DND-41 (cell line): ENCODE measurements around the gene KRT2.

ENCODE experiments used
- ATAC-seq: fragments of 200-7000 bp; cut with Tn5 transposase; 3 replicates; pipeline ENCODE4 v1.9.1; 2021; ENCODE audit warnings: low read depth; ENCODE audit not compliant: insufficient read depth
- DNase-seq: peaks from one replicate; pipeline ENCODE4 v3.0.0-alpha.2; 2020
- H2AFZ ChIP-seq: 2 replicates; pipeline ENCODE4 v1.6.0; 2012; ENCODE audit warnings: low read depth, low read length
- H3K27ac ChIP-seq: 2 replicates; pipeline ENCODE4 v1.5.1; 2012; ENCODE audit warnings: low read length, inconsistent platforms
- H3K27me3 ChIP-seq: fragments of 200-600 bp; sonication (generic); 2 replicates; pipeline ENCODE4 v1.6.0; 2012; ENCODE audit warnings: low read length, mild to moderate bottlenecking, inconsistent platforms; ENCODE audit not compliant: insufficient read depth, poor library complexity
- H3K36me3 ChIP-seq: 2 replicates; pipeline ENCODE4 v1.5.1; 2012; ENCODE audit warnings: low read length, inconsistent platforms; ENCODE audit not compliant: insufficient read depth
- H3K4me1 ChIP-seq: 2 replicates; pipeline ENCODE4 v1.5.1; 2012; ENCODE audit warnings: mild to moderate bottlenecking, low read length; ENCODE audit not compliant: insufficient read depth
- H3K4me2 ChIP-seq: 2 replicates; pipeline ENCODE4 v1.6.0; 2012; ENCODE audit warnings: mild to moderate bottlenecking, moderate library complexity, low read length, inconsistent platforms; ENCODE audit not compliant: insufficient read depth
- H3K4me3 ChIP-seq, 2 experiments: fragments of 200-600 bp in 1 of 2; shearing (Covaris generic) in 1 of 2; 2 replicates each; pipeline ENCODE4 v1.5.1; 2012 to 2016; ENCODE audit warnings: inconsistent platforms in 2 of 2, low read length in 2 of 2, mild to moderate bottlenecking in 2 of 2, low read depth in 1 of 2, moderate library complexity in 1 of 2
- H3K79me2 ChIP-seq: 2 replicates; pipeline ENCODE4 v1.6.0; 2012; ENCODE audit warnings: low read length, inconsistent platforms; ENCODE audit not compliant: insufficient read depth
- H3K9ac ChIP-seq: 2 replicates; pipeline ENCODE4 v1.6.0; 2012; ENCODE audit warnings: low read depth, mild to moderate bottlenecking, inconsistent platforms, low read length, moderate library complexity
- H3K9me3 ChIP-seq: 2 replicates; pipeline ENCODE4 v1.5.1; 2012; ENCODE audit warnings: low read length, moderate library complexity, mild to moderate bottlenecking, inconsistent platforms; ENCODE audit not compliant: insufficient read depth, severe bottlenecking
- H4K20me1 ChIP-seq: 2 replicates; pipeline ENCODE4 v1.6.0; 2012; ENCODE audit warnings: low read length; ENCODE audit not compliant: insufficient read depth
- EZH2 ChIP-seq: IDR thresholded peaks from 3 replicates; pipeline ENCODE4 v1.6.1; 2012; ENCODE audit warnings: borderline replicate concordance, low read depth, mild to moderate bottlenecking, moderate library complexity, low read length, inconsistent platforms; ENCODE audit not compliant: severe bottlenecking
- TF ChIP-seq, protein P1 (sequence below): IDR thresholded peaks from 2 replicates; pipeline ENCODE4 v1.5.1; 2012; ENCODE audit warnings: borderline replicate concordance, low read length, moderate library complexity, mild to moderate bottlenecking; ENCODE audit not compliant: poor library complexity, severe bottlenecking; ENCODE audit errors: extremely low read depth

Gene KRT2

DNA sequence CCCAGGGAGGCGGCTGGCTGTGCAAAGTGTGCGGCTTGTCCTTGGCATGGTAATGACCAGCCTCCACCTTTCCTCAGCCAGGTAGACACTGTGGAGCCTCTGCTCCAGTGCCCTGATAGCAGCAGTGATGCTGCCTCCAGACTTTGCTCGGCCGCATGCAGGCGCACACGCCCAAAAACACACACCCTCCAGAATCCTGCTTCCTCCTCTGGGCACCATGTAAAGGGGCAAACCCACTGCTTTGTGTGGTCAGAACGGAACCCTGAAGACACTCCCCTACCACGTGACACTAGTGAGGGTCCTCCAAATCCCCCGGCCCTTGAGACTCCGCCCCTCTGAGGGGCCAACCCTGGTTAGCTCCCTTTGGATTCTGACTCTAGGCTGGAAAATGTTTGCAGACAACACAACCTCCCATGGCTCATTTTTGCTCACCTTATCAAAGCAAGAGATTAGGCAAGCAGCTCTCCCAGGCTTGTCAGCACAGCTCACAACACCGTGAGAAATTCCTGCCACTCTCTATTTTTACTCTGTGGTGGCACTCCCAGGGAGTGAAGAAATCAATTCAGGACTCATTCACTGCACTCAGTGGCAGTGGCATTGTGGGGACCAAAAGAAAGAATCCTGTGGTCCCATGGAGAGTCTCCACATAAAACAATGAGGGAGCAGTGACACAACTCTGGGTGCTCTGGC is 46.8 kb upstream of the KRT2 start:
- no peak overlapping the region for H3K27ac ChIP-seq
- no peak overlapping the region for H3K4me3 ChIP-seq
- no peaks in the 10 kb centered on the region for H3K4me1 ChIP-seq
- H4K20me1 ChIP-seq: no peaks in the 10 kb centered on the region
- peaks cover 7% of the 10 kb centered on the region for H3K27me3 ChIP-seq
- no peaks in the 10 kb centered on the region for H3K9me3 ChIP-seq
- H3K9ac ChIP-seq: no peak overlapping the region
- H2AFZ ChIP-seq: no peak overlapping the region
- no peak for TF ChIP-seq EZH2
- TF ChIP-seq, protein P1, sequence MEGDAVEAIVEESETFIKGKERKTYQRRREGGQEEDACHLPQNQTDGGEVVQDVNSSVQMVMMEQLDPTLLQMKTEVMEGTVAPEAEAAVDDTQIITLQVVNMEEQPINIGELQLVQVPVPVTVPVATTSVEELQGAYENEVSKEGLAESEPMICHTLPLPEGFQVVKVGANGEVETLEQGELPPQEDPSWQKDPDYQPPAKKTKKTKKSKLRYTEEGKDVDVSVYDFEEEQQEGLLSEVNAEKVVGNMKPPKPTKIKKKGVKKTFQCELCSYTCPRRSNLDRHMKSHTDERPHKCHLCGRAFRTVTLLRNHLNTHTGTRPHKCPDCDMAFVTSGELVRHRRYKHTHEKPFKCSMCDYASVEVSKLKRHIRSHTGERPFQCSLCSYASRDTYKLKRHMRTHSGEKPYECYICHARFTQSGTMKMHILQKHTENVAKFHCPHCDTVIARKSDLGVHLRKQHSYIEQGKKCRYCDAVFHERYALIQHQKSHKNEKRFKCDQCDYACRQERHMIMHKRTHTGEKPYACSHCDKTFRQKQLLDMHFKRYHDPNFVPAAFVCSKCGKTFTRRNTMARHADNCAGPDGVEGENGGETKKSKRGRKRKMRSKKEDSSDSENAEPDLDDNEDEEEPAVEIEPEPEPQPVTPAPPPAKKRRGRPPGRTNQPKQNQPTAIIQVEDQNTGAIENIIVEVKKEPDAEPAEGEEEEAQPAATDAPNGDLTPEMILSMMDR: no peak
- ATAC-seq (no peak), DNase-seq (no peak)
- no peaks in the 10 kb centered on the region for H3K79me2 ChIP-seq
- no peak overlapping the region for H3K4me2 ChIP-seq
- no peaks in the 10 kb centered on the region for H3K36me3 ChIP-seq

DNA sequence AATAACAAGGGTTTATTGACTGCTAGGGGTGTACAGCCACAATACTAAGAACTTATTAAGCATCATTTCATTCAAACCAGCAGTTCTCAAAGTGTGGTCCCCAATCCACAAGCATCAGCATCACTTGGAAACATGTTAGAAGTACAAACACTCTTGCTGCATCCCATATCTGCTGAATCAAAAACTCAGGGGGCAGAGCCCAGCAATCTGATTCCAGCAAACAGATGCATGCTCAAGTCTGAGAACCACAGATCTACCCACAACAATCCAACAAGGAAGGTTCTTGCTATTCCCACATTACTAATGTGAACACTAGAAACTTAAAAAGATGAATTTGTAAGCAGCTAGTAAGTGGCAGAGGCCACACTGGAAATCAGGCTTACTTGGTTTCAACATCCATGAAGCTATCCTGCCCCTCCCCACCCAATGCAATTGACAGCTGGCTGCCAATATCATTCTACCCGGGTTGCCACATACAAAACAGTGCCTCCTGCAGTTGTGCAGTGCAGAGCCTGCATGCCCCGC is 45.1 kb upstream of the KRT2 start:
- ATAC-seq (no peak), DNase-seq (no peak)
- Histone ChIP-seq H3K27ac (no peak overlapping the region), H4K20me1 (no peaks in the 10 kb centered on the region), H3K79me2 (no peaks in the 10 kb centered on the region), H3K36me3 (no peaks in the 10 kb centered on the region), H2AFZ (no peak overlapping the region), H3K9ac (no peak overlapping the region), H3K27me3 (peaks cover 16% of the 10 kb centered on the region), H3K4me2 (no peak overlapping the region), H3K4me1 (no peaks in the 10 kb centered on the region), H3K9me3 (no peaks in the 10 kb centered on the region), H3K4me3 (no peak overlapping the region)
- TF ChIP-seq EZH2: no peak
- TF ChIP-seq, protein P1: peak; percentile 15

DNA sequence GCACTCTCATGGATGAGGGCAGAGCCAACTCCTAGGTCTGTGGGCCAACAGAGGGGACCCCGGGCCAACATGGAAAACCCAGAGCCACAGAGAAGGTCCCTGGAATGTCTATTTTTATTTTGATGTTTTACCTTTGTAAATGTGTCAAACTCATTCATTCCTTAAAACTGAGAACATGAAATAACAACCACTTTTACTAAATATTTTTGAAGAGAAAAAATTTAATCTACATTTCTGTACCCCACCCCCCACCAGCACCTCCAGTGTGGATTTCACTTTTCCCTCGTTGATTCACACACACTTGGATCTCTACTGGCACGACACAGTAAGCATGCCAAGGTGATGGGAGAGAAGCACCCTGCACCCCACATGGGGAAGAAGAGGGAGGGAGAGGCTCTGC is 44.6 kb upstream of the KRT2 start:
- no peak for DNase-seq
- peaks cover 16% of the 10 kb centered on the region for H3K27me3 ChIP-seq
- TF ChIP-seq, protein P1: no peak
- TF ChIP-seq EZH2: no peak

DNA sequence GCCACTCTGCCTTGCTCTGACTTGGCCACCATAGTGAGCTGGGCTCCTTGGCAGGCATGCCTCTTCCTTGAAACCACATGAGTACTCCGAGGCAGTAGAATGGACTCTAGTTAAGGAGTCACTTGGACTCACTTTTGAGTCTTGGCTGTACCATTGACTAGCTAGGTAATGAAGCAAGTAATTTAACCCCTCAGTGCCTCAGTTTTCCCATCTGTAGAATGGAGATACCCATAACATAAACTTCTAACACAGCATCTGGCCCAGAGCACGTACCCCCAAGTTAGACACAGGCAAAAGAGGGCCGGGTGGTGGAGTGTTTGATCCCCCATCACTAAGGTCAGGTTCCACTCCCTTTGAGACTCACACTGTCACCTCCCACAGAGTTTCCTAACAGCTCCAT is 43.0 kb upstream of the KRT2 start:
- H3K4me3 ChIP-seq: no peak overlapping the region
- no peak overlapping the region for H3K27ac ChIP-seq
- H2AFZ ChIP-seq: no peak overlapping the region
- H3K4me1 ChIP-seq: no peaks in the 10 kb centered on the region
- peaks cover 25% of the 10 kb centered on the region for H3K27me3 ChIP-seq
- H3K4me2 ChIP-seq: no peak overlapping the region
- H4K20me1 ChIP-seq: no peaks in the 10 kb centered on the region
- no peaks in the 10 kb centered on the region for H3K79me2 ChIP-seq
- DNase-seq (no peak), ATAC-seq (no peak)
- TF ChIP-seq, protein P1: no peak
- no peak overlapping the region for H3K9ac ChIP-seq
- no peaks in the 10 kb centered on the region for H3K9me3 ChIP-seq
- H3K36me3 ChIP-seq: no peaks in the 10 kb centered on the region

More for the DNA sequence above, 44.6 kb upstream of the KRT2 start:
- H4K20me1 ChIP-seq: no peaks in the 10 kb centered on the region
- H3K4me3 ChIP-seq: no peak overlapping the region
- no peak overlapping the region for H3K27ac ChIP-seq
- no peaks in the 10 kb centered on the region for H3K79me2 ChIP-seq
- ATAC-seq: no peak
- no peaks in the 10 kb centered on the region for H3K9me3 ChIP-seq
- no peaks in the 10 kb centered on the region for H3K36me3 ChIP-seq
- no peak overlapping the region for H2AFZ ChIP-seq
- H3K4me2 ChIP-seq: no peak overlapping the region
- no peak overlapping the region for H3K9ac ChIP-seq
- no peaks in the 10 kb centered on the region for H3K4me1 ChIP-seq
